ENCODE results near the gene NTM. TPM values are rescaled to one million over a fixed set of nuclear protein-coding genes. Genes with fewer than 3 reads are reported as not detected.
A peak's percentile ranks its signal among the peaks of the same experiment; 100 is the strongest.
"Not testable (repeated sequence)": the region's sequence is repeated elsewhere in the genome, so short reads cannot be mapped to it uniquely, and the experiment has no call there.

The NTM gene
- total RNA-seq, 1 donor from 2014 or later, result not detected

DNA sequence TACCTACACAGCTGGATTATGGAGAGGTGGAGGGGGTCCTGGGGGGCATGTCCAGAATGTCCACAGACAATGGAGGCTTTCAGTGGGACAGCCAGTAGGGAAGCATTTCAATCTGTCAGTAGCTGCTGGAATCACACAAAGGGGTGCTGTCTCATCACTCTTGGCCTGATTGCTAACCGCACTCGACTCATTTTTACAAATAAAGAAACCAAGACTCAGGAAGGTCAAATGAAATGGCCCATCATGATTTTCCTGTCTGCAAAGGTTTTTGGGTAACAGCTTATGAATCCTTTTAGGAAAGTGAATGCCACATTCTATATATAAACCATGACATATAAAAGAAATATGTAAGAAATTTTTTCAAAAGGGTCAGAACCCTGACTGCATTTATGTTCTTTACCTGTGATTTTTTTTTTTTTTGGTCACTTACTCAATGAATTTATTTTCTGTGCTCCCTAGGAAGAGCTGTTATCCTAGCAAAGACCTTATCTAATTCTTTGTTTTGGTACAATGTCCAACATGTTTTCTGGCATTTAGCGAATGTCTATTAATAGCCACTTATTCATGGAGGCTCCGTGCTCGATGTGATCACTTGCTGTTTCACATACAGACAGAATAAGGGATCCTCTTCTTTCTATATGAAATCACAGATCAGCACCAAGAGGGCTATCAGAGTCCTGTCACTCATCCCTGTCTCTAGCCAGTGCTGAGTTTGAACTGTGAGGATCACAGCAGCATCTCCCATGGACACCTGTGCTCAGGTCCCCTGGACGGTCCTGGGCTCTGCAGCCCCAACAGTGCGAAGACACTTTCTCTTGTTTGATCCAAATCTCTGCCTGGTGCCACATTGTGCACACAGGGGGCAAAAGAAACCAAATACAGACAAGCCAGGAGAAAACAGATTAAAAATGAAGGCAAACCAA, 979.7 kb downstream of the NTM start:
- ATAC-seq (peak; percentile 73), DNase-seq (ENCODE audit: low spot score) (no peak)

DNA sequence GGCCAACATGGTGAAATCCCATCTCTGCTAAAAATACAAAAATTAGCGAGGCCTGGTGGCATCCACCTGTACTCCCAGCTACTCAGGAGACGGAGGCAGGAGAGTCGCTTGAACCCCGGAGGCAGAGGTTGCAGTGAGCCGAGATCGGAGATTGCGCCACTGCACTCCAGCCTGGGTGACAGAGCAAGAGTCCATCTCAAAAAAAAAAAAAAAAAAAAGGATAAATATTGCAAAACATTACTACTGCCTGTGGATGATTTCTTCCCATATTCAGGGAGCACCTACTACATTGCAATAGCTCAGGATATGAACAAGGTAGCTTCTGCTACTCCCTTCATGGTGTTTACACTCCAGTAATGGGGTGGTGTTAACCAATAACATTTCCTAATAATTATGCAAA, 980.6 kb downstream of the NTM start:
- peak; percentile 75 for DNase-seq (ENCODE audit: low spot score)
- peak; percentile 77 for ATAC-seq

DNA sequence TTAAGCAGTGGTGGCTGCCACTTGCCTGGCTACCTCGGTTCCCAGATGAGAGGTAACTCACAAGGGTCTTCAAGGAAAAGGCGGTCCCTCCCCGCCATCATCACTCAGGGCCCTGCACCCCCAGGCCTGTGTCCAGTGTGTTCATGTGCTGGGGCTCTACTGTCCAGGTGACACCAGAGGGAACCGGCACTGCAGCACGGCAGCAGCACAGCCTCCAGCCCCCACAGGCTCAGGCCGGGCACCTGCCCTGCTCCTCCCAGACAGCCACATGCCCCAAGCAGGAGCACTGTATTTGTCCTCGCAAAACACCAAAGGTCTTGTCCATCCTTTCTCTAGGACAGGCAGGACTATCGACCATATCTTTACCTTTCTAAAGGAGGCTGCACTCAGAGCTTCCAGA, 982.1 kb downstream of the NTM start:
- no peak for DNase-seq (ENCODE audit: low spot score)
- no peak for ATAC-seq

DNA sequence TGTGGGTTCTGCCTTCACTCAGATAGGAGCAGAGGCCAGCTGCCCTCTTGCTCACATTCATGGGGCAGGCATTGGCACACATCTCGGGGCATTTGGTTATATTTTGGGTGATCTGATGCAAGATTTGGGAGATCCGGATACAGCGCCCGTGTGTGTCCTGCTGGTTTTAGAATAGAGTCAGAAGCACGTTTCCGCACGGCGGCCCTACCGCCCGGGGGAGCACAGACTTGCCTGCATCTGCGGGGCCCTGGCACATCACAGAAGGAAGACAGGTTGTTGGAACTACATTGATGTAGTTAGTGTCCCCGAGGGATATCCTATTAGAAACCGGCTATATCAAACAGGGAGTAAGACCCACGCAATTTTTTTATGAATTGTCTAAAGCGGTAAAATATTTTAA, 982.8 kb downstream of the NTM start:
- no peak for DNase-seq (ENCODE audit: low spot score)
- no peak for ATAC-seq

DNA sequence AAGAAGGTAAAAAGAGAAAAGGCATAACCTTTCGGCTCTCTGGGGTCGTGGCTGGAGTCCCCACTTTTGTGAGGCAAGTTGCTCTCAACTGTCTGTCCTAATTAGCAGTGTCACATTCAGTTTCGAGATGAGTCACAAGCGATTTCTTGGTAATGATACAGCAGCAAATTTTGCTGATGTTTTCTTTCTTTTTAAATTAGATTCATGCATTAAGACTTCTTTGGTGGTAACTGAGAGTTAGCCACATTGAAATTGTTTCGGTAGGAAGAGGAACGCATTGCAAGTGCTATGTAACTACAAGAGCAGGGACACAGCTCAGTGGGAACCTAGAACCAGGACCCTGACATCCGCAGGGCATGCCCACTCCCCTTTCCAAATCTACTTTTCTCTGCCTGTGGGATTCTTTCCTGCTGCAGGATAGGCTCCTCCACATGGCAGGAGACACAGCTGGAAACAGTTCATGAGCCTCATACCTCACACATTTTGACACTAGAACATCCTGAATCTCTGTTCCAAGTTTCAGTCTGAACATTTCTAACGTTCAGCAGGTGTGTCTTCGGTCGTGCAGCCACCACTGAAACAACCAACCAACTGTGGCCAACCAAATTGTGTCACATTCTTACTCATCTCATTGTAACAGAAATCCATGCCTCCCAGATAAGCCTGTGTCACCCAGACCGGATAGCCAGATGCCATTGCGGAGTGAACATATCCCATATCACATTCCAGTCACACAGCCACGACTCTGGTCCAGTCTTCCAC, 987.6 kb downstream of the NTM start:
- DNase-seq (ENCODE audit: low spot score) (no peak), ATAC-seq (no peak)

DNA sequence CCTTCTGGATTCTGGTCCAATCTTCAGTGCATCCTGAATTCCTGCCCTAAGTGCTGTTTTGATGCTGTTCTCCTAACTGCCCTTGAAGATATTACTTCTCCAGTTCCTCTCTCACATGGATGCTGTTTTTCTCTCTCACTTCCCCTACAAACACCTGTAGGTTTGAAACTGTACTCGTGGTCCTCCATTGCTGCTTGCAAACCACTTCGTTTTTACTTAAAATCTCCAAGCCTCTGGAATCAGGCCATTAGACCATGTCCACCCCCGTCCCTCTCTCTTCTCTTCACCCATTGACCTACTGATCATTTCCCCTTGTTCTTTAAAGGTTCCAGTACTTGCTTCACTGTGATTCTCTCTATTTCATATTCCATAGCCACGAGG, 988.1 kb downstream of the NTM start:
- DNase-seq (ENCODE audit: low spot score), result no peak
- ATAC-seq, result no peak

DNA sequence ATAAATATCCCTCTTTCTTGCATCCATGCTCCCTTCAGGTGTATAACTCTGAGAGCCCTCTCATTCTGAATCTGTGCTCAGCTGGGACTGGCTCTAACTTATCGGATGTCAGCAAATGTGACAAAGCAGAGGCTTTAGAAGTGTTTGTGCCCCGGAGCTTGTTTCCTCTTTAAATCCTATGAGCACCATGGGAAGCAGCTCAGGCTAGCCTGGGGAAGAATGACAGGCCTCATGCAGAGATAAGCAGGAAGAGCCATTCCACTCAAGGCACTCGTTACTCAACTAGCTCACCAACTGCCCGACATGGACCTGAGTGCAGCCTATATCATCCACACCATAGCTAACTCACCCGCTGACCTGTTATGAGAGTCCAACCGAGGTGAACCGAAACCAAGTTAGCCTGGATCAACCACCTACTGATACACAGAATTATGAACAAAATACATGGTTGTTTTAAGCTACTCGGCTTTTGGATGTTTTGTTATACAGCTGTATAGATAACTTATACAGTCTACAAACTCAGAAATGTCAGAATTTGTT, 990.7 kb downstream of the NTM start:
- DNase-seq (ENCODE audit: low spot score), result no peak

DNA sequence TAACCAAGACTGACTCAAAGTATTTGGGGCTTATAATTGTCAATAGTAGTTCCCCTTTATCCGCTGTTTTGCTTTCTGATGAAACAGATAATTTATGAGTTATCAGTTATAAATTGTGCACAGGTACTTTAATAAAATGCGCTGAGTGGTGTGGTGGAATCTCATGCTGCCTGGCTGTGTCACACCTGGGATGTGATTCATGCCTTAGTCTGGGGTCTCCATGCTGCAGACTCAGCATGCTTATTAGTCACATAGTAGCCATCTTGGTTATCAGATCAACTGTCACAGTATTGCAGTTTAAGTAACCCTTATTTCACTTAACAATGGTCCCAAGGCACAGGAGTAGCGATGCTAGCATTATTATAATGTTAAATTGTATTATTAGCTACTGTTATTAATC, 995.2 kb downstream of the NTM start:
- ATAC-seq, result no peak
- DNase-seq (ENCODE audit: low spot score), result no peak

More for the DNA sequence above, 990.7 kb downstream of the NTM start:
- no peak for ATAC-seq

DNA sequence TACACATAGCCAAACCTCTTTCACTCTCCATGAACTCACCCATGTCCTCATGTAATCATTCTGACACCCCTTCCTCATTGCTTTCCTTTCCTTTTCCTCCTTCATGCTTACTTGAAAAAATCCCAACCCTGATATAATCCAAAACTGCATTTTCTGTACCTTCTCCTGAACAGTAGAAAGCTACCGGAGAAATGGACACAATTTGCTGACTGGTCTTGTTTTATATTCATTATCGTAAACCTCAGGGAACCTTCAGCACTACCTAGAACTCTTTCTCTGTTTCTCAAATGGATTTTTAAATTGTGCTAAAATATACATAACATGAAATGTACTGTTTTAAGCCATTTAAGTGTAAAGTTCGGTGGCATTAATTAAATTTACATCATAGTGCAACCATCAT, 996.9 kb downstream of the NTM start:
- ATAC-seq, result no peak
- no peak for DNase-seq (ENCODE audit: low spot score)

DNA sequence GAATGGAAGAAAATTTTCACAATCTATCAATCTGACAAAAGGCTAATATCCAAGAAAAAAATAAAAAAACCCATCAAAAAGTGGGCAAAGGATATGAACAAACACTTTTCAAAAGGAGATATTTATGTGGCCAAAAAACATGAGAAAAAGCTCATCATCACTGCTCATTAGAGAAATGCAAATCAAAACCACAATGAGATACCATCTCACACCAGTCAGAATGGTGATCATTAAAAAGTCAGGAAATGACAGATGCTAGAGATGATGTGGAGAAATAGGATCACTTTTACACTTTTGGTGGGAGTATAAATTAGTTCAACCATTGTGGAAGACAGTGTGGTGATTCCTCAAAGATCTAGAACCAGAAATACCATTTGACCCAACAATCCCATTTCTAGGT, 999.7 kb downstream of the NTM start:
- ATAC-seq, result not testable (repeated sequence)

DNA sequence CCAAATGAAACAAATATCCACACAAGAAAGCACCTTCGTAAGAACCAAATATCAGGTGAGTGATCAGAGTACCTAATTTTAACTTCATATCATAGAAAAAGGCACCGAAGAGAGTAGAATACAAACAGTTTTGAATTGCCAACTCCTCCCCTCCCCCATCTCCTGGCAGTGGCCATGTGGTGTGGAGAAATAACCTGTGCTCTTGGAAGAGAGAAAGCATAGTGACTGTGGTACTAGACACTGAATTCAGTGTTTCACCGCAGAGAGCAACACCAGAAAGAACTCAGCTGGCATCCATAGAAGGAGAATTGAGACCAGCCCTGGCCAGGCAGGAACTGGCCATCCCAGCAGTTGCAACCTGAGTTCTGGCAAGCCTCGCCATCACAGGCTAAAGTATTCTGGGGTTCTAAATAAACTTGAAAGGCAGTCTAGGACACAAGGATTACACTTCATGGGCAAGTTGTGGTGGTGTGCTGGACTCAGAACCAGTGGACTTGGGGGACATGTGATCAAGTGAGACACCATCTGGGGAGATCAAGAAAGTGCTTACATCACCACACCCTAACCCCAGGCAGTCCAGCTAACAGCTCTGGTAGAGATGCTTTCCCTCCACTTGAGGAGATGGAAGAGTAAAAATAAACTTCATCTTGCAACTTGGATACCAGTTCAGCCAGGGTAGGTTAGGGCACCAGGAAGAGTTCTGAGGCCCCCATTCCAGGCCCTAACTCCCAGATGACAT, 1003.2 kb downstream of the NTM start:
- DNase-seq (ENCODE audit: low spot score), result no peak
- peak; percentile 80 for ATAC-seq

More for the DNA sequence above, 999.7 kb downstream of the NTM start:
- DNase-seq (ENCODE audit: low spot score), result not testable (repeated sequence)

DNA sequence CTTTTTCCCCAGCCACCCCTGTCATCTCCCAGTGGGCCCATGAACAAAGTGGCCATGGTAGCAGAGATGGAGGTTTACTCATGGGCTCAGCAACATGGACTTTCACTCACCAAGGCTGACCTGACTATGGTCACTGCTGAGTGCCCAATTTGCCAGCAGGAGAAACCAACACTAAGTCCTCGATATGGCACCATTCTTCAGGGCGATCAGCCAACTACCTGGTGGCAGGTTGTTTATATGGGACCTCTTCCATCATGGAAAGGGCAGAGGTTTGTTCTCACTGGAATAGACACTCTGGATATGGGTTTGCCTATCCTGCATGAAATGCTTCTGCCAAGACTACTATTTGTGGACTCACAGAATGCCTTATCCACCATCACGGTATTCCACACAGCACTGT, 1009.1 kb downstream of the NTM start:
- DNase-seq (ENCODE audit: low spot score) (peak; percentile 51), ATAC-seq (peak; percentile 18)
